Right lobe of liver (tissue), 4 donors: Measurements from ENCODE around the gene ST14.

Source experiments
- CTCF ChIP-seq, 4 donors: fragments of 200-600 bp in 3 of 4; fragments of 450-650 bp in 1 of 4; IDR thresholded peaks; one replicate each; pipeline versions ENCODE4 v1.5.1 to v1.8.0; 2016 to 2022; ENCODE audit warnings: antibody characterized with exemption in 4 of 4, mild to moderate bottlenecking in 2 of 4
- POLR2A ChIP-seq: fragments of 450-650 bp; IDR thresholded peaks from one replicate; pipeline ENCODE4 v1.6.1; 2017; ENCODE audit warnings: antibody characterized with exemption, mild to moderate bottlenecking
- donor health status: DM: no; HTN: no; CAD: no.
- donor health status: DM: no; HTN: no; CAD: no.
- donor health status: DM: no; HTN: yes; CAD: no.

DNA sequence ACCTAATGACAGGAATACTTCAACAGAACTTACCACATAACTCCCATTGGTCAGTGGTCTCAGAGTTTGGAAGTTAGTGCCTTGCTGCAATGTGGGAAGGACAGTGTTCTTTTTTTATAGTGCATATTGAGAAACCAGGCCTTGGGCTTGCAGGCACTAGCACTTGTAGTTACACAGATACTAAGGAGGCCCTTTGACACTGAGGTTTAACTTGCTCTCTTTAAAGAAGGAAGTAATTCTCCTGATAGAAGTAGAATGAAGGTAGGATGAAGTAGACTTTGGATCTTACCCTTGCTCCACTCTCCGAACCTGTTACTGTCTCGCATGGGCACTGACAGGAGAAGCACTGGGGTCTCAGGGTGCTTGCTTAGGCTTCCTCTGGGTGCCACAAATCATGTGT is 31.0 kb upstream of the ST14 start:
- no peak for TF ChIP-seq CTCF (IDR thresholded peaks at IDR 0.05)
- no peak for TF ChIP-seq POLR2A
